RCC 7860 (cell line): Measurements from ENCODE around the gene BTK.

Experiments used
- DNase-seq: peaks from one replicate; pipeline ENCODE4 v3.0.0-alpha.2; 2015; ENCODE audit warnings: low spot score
- FAIRE-seq: peaks from 2 replicates; lab custom pipeline; 2012; peaks lifted over from hg19 to GRCh38; lab: Jason Lieb, UNC

Gene BTK

GRCh38 chrX:101394372-101394771, 8.4 kb upstream of the BTK start:
- no peak for FAIRE-seq
- DNase-seq = no peak

DNA sequence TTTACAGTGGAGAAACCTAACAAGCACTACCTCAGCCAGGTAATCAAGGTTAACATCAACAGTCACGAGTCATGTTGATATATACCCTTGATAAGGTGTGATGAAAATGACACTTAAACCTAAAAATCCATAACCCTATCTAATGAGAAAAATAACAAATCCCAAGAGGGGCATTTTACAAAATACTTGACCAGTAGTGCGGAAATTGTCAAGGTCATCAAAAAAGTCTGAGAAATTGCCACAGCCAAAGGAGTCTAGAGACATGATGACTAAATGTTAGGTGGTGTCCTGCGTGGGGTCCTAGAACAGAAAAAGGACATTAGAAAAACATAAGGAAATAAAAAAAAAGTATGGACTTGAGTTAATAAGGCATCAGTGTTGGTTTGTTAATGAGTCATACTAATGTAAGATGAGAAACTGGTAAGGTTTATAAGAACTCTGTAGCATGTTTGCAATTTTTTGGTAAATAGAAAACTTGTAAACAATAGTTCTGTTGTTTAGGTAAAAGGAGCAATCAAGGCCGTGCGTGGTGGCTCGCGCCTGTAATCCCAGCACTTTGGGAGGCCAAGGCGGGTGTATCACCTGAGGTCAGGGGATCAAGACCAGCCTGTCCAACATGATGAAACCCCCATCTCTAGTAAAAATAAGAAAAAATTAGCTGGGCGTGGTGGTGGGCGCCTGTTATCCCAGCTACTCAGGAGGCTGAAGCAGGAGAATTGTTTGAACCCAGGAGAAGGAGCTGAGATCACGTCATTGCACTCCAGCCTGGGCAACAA, 7.7 kb upstream of the BTK start:
- FAIRE-seq (no peak), DNase-seq (peak; percentile 6)

DNA sequence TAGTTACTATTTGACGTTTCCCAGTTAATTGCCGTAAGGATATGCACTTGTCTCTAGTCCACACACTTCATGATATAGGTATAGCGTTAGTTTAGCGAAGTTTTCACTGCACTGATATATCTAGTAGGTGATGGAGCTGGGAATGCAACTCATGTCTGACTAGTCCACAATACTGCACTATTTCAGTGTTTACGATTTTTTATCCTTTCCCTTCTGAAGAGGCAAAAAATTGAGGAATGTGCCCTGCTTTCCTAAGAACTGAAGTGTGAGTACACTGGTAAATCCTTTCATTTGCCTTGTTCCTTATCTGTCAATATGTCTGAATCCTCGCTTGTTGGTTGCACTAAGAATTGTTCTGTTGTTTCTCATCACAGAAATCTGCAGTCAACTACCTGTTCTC, 5.8 kb upstream of the BTK start:
- DNase-seq (no peak), FAIRE-seq (no peak)

DNA sequence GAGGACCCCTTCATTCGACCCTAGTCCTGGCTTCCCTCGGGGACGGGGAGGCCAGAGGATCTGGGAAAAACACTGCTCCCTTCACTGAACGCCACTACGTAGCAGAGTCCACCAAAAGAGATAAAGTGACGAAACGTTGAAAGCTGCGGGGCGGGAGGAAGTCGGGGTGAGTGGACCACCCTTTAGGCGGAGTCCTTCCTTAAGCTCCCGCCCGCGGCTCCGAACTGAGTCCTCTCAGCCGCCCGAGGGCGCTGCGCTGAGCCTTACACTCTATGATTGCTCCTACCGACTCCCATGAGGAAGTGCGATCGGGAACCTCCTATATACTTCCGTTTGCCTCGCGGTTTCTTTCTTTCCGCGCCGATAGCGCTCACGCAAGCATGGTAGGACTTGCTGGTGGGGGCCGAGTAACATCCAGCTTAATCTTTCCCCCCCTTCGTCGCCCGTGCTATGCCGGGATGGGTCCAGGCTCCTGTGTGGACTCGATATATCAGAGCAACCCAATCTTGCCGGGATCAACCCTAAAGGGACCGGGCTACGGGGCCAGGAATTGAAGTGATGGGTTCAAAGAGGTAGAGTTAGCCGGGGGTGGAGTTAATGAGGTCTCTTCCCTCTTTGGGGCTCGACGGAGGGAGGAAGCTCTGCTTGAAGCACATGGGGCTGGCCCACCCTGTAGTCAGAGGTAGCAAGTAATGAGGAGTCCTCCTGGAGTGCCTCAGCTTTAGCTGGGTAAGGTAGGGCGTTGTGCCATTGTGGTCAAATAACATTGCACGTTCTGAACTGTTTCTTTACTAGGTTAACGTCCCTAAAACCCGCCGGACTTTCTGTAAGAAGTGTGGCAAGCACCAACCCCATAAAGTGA, 4.9 kb upstream of the BTK start, which contains the start of gene RPL36A:
Gene RPL36A (plus strand): TSS at position 348 of the 862 bp plus-strand sequence. CDS start 33 bp downstream, at position 381.
- peak; percentile 42 for FAIRE-seq
- peak; percentile 81 for DNase-seq

DNA sequence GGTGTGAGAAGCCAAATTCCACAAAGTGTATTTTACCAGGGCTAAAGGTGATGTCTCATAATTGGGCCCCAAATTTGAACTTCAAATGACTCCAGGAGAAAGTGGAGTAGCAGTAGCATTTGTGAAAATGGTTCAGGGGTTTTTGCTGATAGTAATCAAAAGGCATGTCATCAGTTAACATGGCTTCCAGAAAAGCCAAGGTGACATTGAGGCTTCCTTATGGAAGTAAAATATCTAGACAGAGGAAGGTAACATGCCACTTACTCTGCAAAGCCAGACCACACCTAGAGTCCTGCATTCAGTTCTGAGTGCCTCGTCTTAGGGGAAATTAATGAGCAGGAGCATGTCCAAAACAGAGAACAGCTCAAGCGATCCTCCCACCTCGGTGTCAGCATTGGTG, 2.6 kb upstream of the BTK start:
- DNase-seq = no peak
- FAIRE-seq = no peak

DNA sequence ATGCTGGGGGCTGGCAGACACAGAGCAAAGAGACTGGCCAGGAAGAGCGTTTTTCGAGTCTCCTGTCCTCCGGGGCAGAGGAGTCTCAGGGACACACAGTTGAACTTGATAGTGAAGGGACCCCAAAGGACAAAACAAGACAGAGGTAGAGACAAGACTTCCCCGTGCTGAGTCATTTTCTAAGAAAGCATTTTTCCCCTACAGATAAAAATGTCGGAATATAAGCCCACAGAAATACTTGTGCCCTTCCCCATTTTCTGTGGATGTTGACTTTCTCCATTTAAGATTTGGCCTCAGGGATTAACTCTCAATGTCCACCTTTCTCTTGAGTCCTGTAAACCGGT, 523 bp upstream of the BTK start:
- no peak for FAIRE-seq

DNA sequence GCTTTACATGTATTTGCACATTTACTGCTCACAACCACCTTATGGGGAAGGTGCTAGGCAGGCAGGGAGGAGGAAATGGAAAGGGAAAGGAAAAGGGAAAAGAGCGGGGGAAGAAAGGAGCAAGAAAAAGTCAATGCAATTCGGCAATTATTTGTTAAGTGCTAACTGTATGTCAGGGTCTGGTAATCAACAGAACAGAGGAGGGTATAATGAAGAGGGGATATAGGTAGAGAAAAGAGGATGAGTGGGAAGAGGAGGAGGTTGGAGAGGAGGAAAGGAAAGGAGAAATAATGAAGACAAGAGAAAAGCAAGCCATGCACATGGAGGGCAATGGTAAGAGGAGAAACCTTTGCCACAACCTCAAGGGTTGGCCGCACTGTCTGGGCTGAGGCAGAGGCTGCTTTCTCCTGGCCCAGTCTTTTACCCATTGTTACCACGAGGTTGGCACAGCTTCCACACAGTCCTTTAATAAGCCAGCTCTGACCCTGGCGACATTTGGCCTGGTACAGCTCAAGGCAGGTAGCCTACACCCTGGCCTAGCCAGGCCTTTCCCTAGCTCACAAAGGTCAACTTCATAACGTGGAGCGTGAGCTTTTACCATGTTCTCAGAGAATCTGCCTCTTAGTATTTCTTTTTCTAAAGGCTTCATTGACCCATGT, 836 bp downstream of the BTK start:
- FAIRE-seq (no peak), DNase-seq (no peak)

More for the DNA sequence above, 523 bp upstream of the BTK start:
- no peak for DNase-seq

GRCh38 chrX:101383679-101384205, 2.2 kb downstream of the BTK start:
- DNase-seq (no peak), FAIRE-seq (no peak)

GRCh38 chrX:101377547-101377946, 8.4 kb downstream of the BTK start:
- no peak for DNase-seq
- FAIRE-seq = no peak

DNA sequence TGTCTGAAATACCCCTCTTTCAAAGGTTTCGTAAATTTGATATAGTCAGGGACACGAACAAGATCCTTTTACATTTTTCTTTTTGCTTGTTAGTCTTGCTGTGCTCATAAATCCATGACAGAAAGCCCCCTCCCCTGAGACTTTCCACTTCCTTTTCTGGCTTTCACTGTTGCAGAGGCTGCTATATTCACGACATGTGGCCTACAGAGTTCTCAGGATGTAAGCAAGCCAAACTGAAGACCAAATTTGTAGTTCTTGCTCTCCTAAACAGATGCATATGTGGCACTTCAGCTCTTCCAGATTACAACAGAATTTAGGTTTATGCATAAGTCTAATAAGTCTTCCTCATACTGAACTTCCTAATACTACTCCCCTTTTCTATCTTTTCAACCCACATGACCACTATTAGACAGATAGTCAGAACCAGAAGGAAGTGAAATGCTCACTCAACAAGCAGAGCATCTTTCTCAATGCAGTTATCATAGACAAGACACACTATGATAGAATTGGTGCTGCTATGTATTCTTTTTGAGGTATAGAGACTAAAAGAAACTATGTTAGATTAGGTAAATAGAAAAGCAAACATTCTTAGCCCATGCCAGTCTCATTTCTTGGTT, 15.0 kb downstream of the BTK start:
- FAIRE-seq = no peak
- no peak for DNase-seq

DNA sequence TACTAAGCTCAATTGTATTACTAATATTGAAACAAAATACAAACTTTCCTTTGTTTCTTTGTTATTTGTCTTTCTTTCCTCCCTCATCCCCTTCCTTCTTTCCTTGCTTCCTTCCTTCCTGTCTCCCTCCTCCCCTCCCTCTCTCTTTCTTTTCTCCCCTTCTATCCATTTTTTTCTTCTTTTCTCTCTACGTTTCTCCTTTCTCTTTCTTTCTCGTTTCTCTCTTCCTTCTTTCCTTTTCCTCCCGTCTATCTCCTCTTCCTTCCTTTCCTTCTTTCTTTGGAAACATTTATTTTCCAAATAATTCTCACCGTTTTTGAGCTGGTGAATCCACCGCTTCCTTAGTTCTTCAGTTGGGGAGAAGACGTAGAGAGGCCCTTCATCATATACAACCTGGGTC, 16.3 kb downstream of the BTK start:
- FAIRE-seq (no peak), DNase-seq (no peak)

DNA sequence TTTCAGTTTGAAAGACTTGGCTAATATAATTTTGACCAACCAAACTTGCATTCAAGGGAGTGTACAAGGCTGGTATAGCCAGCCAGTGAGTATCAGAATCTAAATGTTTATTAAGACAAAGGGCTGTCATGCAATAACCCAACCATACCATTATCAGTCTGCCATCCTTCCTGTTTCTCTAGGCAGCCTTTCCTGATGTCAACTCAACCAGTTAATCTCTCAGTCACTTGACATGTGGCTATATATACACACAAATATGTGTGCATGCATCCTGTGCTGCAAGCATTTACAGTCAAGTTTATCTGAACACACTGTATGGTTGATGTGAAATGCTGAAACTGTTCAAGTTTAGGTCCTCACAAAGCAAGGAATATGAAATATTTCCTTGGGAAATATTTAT, 17.2 kb downstream of the BTK start:
- FAIRE-seq (no peak), DNase-seq (no peak)

DNA sequence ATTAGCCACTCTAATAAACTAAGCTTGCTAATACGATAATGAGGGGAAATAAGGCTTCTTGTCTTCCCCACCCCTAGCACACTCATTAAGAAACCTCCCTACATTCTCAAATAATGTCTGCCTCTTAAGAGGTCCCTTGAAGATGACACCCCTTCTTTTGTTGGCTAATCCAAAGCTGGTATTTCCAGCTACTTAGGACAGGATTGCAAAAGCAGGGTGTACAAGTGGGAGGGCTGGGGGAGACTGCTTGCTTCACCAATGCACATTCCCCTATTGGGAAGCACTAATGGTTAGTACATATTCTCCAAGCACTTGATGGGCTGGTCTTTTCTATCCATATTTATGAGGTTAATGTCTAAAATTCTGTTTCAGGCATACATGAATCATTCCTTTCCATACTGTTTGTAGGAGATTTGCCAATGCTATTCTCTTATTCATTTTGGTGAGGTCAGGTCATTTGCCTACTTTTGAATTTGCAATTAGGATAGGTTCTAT, 20.6 kb downstream of the BTK start:
- DNase-seq (no peak), FAIRE-seq (no peak)

DNA sequence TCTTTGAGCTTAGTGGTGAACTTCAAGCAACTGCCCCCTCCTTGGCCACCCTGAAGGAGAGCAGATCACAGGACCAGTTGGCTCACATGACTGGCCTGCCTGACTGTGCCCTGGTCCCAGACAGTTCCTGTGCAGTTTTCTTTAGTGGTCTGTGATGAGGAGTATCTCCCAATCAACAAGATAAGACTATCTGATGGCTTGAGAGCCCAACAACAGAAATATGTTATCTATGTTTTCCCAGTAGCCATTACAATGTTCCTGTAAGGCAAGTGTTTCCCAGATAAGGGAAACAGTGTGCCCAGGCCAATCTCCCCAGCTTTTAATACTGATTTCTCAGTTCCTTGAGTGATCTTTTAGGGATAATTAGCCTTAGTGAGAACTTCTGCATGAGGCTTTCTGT, 23.2 kb downstream of the BTK start:
- DNase-seq (no peak), FAIRE-seq (no peak)

DNA sequence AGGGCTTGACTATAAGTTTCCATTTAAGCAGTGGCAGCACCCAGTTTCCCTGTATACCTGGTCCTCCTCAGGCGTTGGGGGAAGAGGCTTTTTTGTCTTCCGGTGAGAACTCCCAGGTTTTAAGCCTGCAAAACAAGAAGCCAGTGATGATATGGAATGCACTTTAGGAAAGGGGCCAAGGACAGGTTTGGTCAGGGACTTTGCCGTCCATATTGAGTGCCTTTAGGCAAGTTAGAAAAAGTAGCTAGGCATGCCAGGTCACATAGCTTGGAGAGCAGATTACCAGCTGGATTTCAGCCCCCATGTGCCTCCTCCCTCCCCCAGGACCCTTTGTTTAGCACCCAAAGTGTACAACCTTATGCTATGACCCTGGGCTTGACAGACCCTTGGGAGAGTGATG, 23.9 kb downstream of the BTK start:
- DNase-seq (no peak), FAIRE-seq (no peak)

DNA sequence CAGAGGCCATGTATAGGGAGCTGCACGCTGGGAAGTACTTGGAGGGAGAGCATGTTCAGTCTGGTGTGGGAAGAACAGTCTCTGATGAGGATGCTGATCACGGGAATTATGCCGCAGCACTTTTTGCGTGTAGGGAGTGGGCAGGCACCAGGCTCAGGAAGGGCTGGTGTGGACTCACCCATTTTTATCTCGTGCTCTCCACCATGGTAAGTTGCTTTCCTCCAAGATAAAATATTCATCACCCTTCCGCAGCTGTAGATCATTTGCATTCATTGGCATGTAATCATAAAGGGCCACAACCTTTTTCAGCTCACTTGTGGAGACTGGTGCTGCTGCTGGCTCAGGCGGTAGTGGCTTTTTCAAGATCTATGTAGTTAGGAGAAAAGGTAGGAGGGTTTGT, 25.6 kb downstream of the BTK start:
- no peak for DNase-seq

GRCh38 chrX:101359966-101360365, 26.0 kb downstream of the BTK start:
- DNase-seq (no peak), FAIRE-seq (no peak)

More for the DNA sequence above, 25.6 kb downstream of the BTK start:
- no peak for FAIRE-seq

DNA sequence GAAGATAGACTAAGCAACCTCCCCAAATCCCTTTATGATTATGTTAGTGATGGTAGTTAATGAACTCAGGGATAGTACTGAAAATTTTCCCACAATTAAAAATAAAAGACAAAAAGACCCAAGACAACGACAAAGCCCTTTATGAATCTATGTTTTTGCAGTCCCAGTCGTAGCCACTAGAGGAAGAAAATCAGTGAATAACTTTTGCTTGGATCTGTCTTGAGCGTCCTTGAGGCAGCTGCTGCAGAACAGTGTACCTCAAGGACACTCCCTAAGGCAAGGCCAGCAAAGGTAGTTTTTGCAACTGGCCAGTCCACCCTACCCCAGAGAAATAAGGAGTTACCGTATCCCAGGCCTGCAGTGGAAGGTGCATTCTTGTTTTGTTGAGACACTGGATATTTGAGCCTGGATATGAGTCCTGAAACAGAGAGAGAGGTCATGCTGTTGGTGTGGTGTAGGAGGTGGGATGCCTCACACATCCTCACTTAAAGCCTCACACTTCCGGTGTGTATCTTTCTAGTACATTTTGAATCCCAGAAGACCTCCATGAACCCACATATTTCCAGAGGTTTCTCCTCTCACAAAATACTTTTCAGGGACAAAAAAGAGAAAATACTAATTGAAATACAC, 28.7 kb downstream of the BTK start:
- no peak for DNase-seq

DNA sequence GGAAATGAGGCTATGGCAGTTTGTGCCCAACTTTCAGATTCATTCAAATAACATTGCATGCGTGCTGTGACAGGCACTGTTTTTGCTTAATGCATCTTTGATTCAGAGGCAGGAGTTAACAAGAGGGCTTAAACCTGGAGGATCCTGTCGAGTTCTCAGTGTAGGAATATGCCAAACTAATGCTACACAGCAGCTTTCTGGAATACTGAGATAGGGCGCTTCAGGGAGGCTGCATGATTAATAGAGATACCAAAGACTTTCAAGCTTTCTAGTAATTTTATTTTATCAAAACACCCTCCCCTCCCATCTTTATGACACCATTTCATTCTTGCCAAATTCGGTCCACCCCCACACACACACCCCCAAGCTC, 36.8 kb downstream of the BTK start:
- DNase-seq (no peak), FAIRE-seq (no peak)

More for the DNA sequence above, 28.7 kb downstream of the BTK start:
- peak; percentile 27 for FAIRE-seq

- FAIRE-seq (no peak), DNase-seq (peak; percentile 47)
Observed at GRCh38 chrX:101348452-101349192, 37.4 kb downstream of the BTK start, which contains the start of gene TIMM8A. TSS of gene TIMM8A (minus strand) at chrX:101348742. CDS start at chrX:101348664, 78 bp downstream.
